Liver (tissue), 9 donors: ENCODE measurements around the gene DAPL1. TPM values are rescaled to one million over a fixed set of nuclear protein-coding genes. Genes with fewer than 3 reads are reported as not detected.

ENCODE experiments used
- DNase-seq: peaks from one replicate; pipeline ENCODE4 v3.0.0-alpha.2; 2017; ENCODE audit warnings: low spot score
- H3K27ac ChIP-seq, 2 donors: one replicate each; pipeline ENCODE4 v1.7.0; 2013; ENCODE audit warnings: inconsistent platforms in 2 of 2, low read length in 2 of 2, control low read depth in 1 of 2, low read depth in 1 of 2, mild to moderate bottlenecking in 1 of 2
- H3K27me3 ChIP-seq, 4 donors: one replicate each; pipeline versions ENCODE4 v1.6.1 to v1.7.0; 2013; ENCODE audit warnings: low read length in 3 of 4, inconsistent platforms in 1 of 4, mild to moderate bottlenecking in 1 of 4, moderate library complexity in 1 of 4; ENCODE audit not compliant: control insufficient read depth in 4 of 4, insufficient read depth in 4 of 4
- H3K36me3 ChIP-seq, 4 donors: one replicate each; pipeline versions ENCODE4 v1.6.1 to v1.7.0; 2013; ENCODE audit warnings: low read length in 3 of 4, mild to moderate bottlenecking in 3 of 4, low read depth in 1 of 4, moderate library complexity in 1 of 4; ENCODE audit not compliant: control insufficient read depth in 4 of 4, insufficient read depth in 3 of 4
- H3K4me1 ChIP-seq, 4 donors: one replicate each; pipeline versions ENCODE4 v1.6.1 to v1.7.0; 2013; ENCODE audit warnings: low read length in 3 of 4, mild to moderate bottlenecking in 3 of 4, moderate library complexity in 1 of 4; ENCODE audit not compliant: control insufficient read depth in 4 of 4, insufficient read depth in 4 of 4
- H3K4me3 ChIP-seq, 3 donors: one replicate each; pipeline versions ENCODE4 v1.6.1 to v1.7.0; 2013; ENCODE audit warnings: low read length in 3 of 3, control low read depth in 1 of 3, low read depth in 1 of 3, mild to moderate bottlenecking in 1 of 3
- H3K9ac ChIP-seq, 2 donors: one replicate each; pipeline ENCODE4 v1.7.0; 2013; ENCODE audit warnings: low read length in 2 of 2, mild to moderate bottlenecking in 2 of 2, moderate library complexity in 2 of 2, control low read depth in 1 of 2, low read depth in 1 of 2
- H3K9me3 ChIP-seq, 4 donors: one replicate each; pipeline versions ENCODE4 v1.6.1 to v1.7.0; 2013; ENCODE audit warnings: low read length in 3 of 4; ENCODE audit not compliant: control insufficient read depth in 4 of 4
- ATF3 ChIP-seq: IDR thresholded peaks from 2 replicates; pipeline ENCODE4 v1.6.1; 2016; ENCODE audit warnings: antibody characterized with exemption
- CTCF ChIP-seq: fragments of 150-350 bp; IDR thresholded peaks from 2 replicates; pipeline ENCODE4 v1.5.1; 2017; ENCODE audit warnings: improper control_type of control experiment, low read depth, low read length; ENCODE audit not compliant: missing input control
- EGR1 ChIP-seq, 2 donors: IDR thresholded peaks; 2 replicates each; pipeline ENCODE4 v1.6.1; 2016 to 2018; ENCODE audit warnings: antibody characterized with exemption in 2 of 2, low read depth in 2 of 2
- FOXA1 ChIP-seq: IDR thresholded peaks from 2 replicates; pipeline ENCODE4 v1.6.1; 2016; ENCODE audit warnings: antibody characterized with exemption
- FOXA2 ChIP-seq: IDR thresholded peaks from 2 replicates; pipeline ENCODE4 v1.6.1; 2016; ENCODE audit warnings: antibody characterized with exemption
- GABPA ChIP-seq, 2 donors: IDR thresholded peaks in 1 of 2; conservative IDR thresholded peaks in 1 of 2; 2 replicates each; pipeline ENCODE4 v1.6.1; 2016; ENCODE audit warnings: antibody characterized with exemption in 2 of 2, mild to moderate bottlenecking in 1 of 2, moderate library complexity in 1 of 2
- HNF4A ChIP-seq, 2 donors: conservative IDR thresholded peaks; 2 replicates each; pipeline ENCODE4 v1.6.1; 2016; ENCODE audit warnings: antibody characterized with exemption in 2 of 2, mild to moderate bottlenecking in 2 of 2
- HNF4G ChIP-seq: IDR thresholded peaks from 2 replicates; pipeline ENCODE4 v1.6.1; 2016; ENCODE audit warnings: antibody characterized with exemption
- JUND ChIP-seq, 2 donors: IDR thresholded peaks; 2 replicates each; pipeline ENCODE4 v1.6.1; 2016; ENCODE audit warnings: antibody characterized with exemption in 2 of 2
- NR2F2 ChIP-seq: IDR thresholded peaks from 2 replicates; pipeline ENCODE4 v1.6.1; 2016; ENCODE audit warnings: antibody characterized with exemption
- RAD21 ChIP-seq, 2 donors: IDR thresholded peaks; 2 replicates each; pipeline ENCODE4 v1.6.1; 2016; ENCODE audit warnings: antibody characterized with exemption in 2 of 2, mild to moderate bottlenecking in 2 of 2
- RXRA ChIP-seq, 2 donors: IDR thresholded peaks; 2 replicates each; pipeline ENCODE4 v1.6.1; 2017 to 2018; ENCODE audit warnings: antibody characterized with exemption in 2 of 2, mild to moderate bottlenecking in 1 of 2
- SP1 ChIP-seq: IDR thresholded peaks from 2 replicates; pipeline ENCODE4 v1.6.1; 2018; ENCODE audit warnings: antibody characterized with exemption, mild to moderate bottlenecking
- TAF1 ChIP-seq: conservative IDR thresholded peaks from 2 replicates; pipeline ENCODE4 v1.6.1; 2016; ENCODE audit warnings: antibody characterized with exemption, mild to moderate bottlenecking
- YY1 ChIP-seq: IDR thresholded peaks from 2 replicates; pipeline ENCODE4 v1.6.1; 2016; ENCODE audit warnings: antibody characterized with exemption, mild to moderate bottlenecking
- WGBS: extraction: QIAGEN DNeasy Blood & Tissue Kit; methylation state at CpG from one replicate; pipeline ENCODE4 v1.1.7; 2013; 5-methylcytosine and 5-hydroxymethylcytosine counted together
- polyA plus RNA-seq, 2 donors: library from polyadenylated mRNA; stranded (reverse) in 1 of 2; unstranded in 1 of 2; fragments of 200-250 nt in 1 of 2; fragments of >200 nt in 1 of 2; fragmentation: Nextera tagmentation in 1 of 2; extraction: Ambion mirVana in 1 of 2; gene quantifications; one replicate each; pipeline versions ENCODE4 v1.2.1 to v1.2.3, GENCODE V29; 2013 to 2015
- total RNA-seq, 2 donors: library from RNA; depleted of rRNA; stranded (reverse); fragments of >200 nt; gene quantifications; one replicate each; pipeline ENCODE4 v1.2.3, GENCODE V29; 2014
- TF ChIP-seq, protein P1 (sequence below): IDR thresholded peaks from 2 replicates; pipeline ENCODE4 v1.6.1; 2016; ENCODE audit warnings: antibody characterized with exemption
- TF ChIP-seq, protein P2 (sequence below): IDR thresholded peaks from 2 replicates; pipeline ENCODE4 v1.6.1; 2016; ENCODE audit warnings: antibody characterized with exemption, mild to moderate bottlenecking
- TF ChIP-seq, protein P3 (sequence below): IDR thresholded peaks from 2 replicates; pipeline ENCODE4 v1.6.1; 2016; ENCODE audit warnings: antibody characterized with exemption
- donor health status: healthy.
- donor health status: healthy.
- donor health status: healthy.
- donor health status: healthy.
- donor health status: healthy.

DAPL1 gene
- total and polyA plus RNA-seq, 4 donors, result 0.71 TPM; not detected in 3

- Histone ChIP-seq H3K27me3 (no peaks in the 10 kb centered on the region), H3K4me3 (no peak overlapping the region), H3K9ac (no peak overlapping the region), H3K4me1 (no peaks in the 10 kb centered on the region), H3K36me3 (no peaks in the 10 kb centered on the region), H3K27ac (no peak overlapping the region), H3K9me3 (no peaks in the 10 kb centered on the region)
- 80% methylated on average over 2 of the region's 2 CpGs for WGBS
- no peak for DNase-seq
- no peak for TF ChIP-seq SP1
- TF ChIP-seq HNF4A (conservative IDR thresholded peaks at IDR 0.05), result no peak
- TF ChIP-seq GABPA (IDR thresholded peaks at IDR 0.05 in 1 of 2, conservative IDR thresholded peaks at IDR 0.05 in 1 of 2), result no peak
- no peak for TF ChIP-seq FOXA2
- TF ChIP-seq ATF3, result no peak
- TF ChIP-seq HNF4G, result no peak
- TF ChIP-seq, protein P1, sequence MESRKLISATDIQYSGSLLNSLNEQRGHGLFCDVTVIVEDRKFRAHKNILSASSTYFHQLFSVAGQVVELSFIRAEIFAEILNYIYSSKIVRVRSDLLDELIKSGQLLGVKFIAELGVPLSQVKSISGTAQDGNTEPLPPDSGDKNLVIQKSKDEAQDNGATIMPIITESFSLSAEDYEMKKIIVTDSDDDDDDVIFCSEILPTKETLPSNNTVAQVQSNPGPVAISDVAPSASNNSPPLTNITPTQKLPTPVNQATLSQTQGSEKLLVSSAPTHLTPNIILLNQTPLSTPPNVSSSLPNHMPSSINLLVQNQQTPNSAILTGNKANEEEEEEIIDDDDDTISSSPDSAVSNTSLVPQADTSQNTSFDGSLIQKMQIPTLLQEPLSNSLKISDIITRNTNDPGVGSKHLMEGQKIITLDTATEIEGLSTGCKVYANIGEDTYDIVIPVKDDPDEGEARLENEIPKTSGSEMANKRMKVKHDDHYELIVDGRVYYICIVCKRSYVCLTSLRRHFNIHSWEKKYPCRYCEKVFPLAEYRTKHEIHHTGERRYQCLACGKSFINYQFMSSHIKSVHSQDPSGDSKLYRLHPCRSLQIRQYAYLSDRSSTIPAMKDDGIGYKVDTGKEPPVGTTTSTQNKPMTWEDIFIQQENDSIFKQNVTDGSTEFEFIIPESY, result no peak
- TF ChIP-seq RAD21 (IDR thresholded peaks at IDR 0.05), result no peak
- TF ChIP-seq CTCF, result no peak
- no peak for TF ChIP-seq EGR1 (IDR thresholded peaks at IDR 0.05; ENCODE audit: low read depth in 2 of 2)
- no peak for TF ChIP-seq YY1
- no peak for TF ChIP-seq NR2F2
- no peak for TF ChIP-seq JUND (IDR thresholded peaks at IDR 0.05)
- TF ChIP-seq, protein P2, sequence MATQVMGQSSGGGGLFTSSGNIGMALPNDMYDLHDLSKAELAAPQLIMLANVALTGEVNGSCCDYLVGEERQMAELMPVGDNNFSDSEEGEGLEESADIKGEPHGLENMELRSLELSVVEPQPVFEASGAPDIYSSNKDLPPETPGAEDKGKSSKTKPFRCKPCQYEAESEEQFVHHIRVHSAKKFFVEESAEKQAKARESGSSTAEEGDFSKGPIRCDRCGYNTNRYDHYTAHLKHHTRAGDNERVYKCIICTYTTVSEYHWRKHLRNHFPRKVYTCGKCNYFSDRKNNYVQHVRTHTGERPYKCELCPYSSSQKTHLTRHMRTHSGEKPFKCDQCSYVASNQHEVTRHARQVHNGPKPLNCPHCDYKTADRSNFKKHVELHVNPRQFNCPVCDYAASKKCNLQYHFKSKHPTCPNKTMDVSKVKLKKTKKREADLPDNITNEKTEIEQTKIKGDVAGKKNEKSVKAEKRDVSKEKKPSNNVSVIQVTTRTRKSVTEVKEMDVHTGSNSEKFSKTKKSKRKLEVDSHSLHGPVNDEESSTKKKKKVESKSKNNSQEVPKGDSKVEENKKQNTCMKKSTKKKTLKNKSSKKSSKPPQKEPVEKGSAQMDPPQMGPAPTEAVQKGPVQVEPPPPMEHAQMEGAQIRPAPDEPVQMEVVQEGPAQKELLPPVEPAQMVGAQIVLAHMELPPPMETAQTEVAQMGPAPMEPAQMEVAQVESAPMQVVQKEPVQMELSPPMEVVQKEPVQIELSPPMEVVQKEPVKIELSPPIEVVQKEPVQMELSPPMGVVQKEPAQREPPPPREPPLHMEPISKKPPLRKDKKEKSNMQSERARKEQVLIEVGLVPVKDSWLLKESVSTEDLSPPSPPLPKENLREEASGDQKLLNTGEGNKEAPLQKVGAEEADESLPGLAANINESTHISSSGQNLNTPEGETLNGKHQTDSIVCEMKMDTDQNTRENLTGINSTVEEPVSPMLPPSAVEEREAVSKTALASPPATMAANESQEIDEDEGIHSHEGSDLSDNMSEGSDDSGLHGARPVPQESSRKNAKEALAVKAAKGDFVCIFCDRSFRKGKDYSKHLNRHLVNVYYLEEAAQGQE, result no peak
- TF ChIP-seq RXRA (IDR thresholded peaks at IDR 0.05), result no peak
- TF ChIP-seq, protein P3, sequence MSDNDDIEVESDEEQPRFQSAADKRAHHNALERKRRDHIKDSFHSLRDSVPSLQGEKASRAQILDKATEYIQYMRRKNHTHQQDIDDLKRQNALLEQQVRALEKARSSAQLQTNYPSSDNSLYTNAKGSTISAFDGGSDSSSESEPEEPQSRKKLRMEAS, result no peak
These were observed 42.5 kb downstream of the DAPL1 start for GRCh38 chr2:158837645-158838044.

DNA sequence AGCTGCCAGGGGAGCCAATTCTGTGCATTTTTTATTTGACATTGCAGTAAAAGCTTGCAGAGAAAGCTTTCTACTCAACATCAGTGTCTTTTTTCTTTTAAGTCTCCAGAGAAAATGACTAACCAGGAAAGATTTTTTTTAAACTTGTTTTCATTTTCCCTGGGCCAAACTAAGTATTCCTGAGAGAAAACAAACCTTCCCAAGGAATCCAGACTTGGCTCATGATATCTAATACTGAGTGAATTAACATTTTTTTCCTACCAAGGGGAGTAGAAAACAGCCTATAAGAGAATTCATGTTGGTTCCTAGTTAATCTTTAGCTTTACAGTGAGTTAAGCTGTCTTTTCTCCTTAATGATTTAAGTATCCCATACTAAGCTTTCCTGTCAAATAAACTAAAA, 46.7 kb downstream of the DAPL1 start:
- Histone ChIP-seq H3K4me1 (peaks cover 0 to 1% (median 0%) of the 10 kb centered on the region in 4 donors), H3K27ac (no peak overlapping the region), H3K36me3 (no peaks in the 10 kb centered on the region), H3K4me3 (no peak overlapping the region), H3K9ac (no peak overlapping the region), H3K27me3 (no peaks in the 10 kb centered on the region), H3K9me3 (no peaks in the 10 kb centered on the region)
- TF ChIP-seq TAF1 (no peak), HNF4A (conservative IDR thresholded peaks at IDR 0.05) (no peak), RXRA (IDR thresholded peaks at IDR 0.05) (no peak), ATF3 (no peak), YY1 (no peak), JUND (IDR thresholded peaks at IDR 0.05) (no peak), FOXA1 (no peak)
- no peak for DNase-seq
